ENCODE data around the gene PDE11A.

PDE11A gene

GRCh38 chr2:177731384-177731783, 341.2 kb downstream of the PDE11A start:
- Histone ChIP-seq H3K9ac (ENCODE audit: low read length) (no peak overlapping the region), H3K27ac (ENCODE audit: low read depth, low read length) (no peak overlapping the region), H3K79me2 (ENCODE audit: insufficient read depth, low read length) (no peaks in the 10 kb centered on the region), H3K4me2 (ENCODE audit: low read depth, low read length, poor library complexity, severe bottlenecking) (no peak overlapping the region), H3K9me2 (replicated peaks; ENCODE audit: insufficient read depth, low read length) (no peaks in the 10 kb centered on the region), H3K4me3 (ENCODE audit: insufficient read depth, low read length, poor library complexity, severe bottlenecking) (no peak overlapping the region), H3K27me3 (ENCODE audit: low read length) (no peaks in the 10 kb centered on the region), H2AFZ (ENCODE audit: low read depth, low read length, severe bottlenecking) (no peak overlapping the region), H4K20me1 (ENCODE audit: low read depth, low read length) (no peaks in the 10 kb centered on the region), H3F3A (ENCODE audit: insufficient read depth) (no peaks in the 10 kb centered on the region), H3K36me3 (ENCODE audit: low read length) (no peaks in the 10 kb centered on the region), H3K9me3 (ENCODE audit: insufficient read depth, low read length) (no peaks in the 10 kb centered on the region)
- no peak for TF ChIP-seq CTCF (IDR thresholded peaks at IDR 0.05; ENCODE audit: insufficient read depth, low read length, poor library complexity, severe bottlenecking)
- no peak for TF ChIP-seq EZH2phosphoT487 (conservative IDR thresholded peaks at IDR 0.05; ENCODE audit: low read length)

- TF ChIP-seq EZH2phosphoT487 (conservative IDR thresholded peaks at IDR 0.05; ENCODE audit: low read length) (no peak), CTCF (IDR thresholded peaks at IDR 0.05; ENCODE audit: insufficient read depth, low read length, poor library complexity, severe bottlenecking) (no peak)
- Histone ChIP-seq H3K79me2 (ENCODE audit: insufficient read depth, low read length) (no peaks in the 10 kb centered on the region), H2AFZ (ENCODE audit: low read depth, low read length, severe bottlenecking) (no peak overlapping the region), H3K9me2 (replicated peaks; ENCODE audit: insufficient read depth, low read length) (no peaks in the 10 kb centered on the region), H3K27ac (ENCODE audit: low read depth, low read length) (no peak overlapping the region), H3K4me3 (ENCODE audit: insufficient read depth, low read length, poor library complexity, severe bottlenecking) (no peak overlapping the region), H4K20me1 (ENCODE audit: low read depth, low read length) (no peaks in the 10 kb centered on the region), H3K9me3 (ENCODE audit: insufficient read depth, low read length) (no peaks in the 10 kb centered on the region), H3K36me3 (ENCODE audit: low read length) (no peaks in the 10 kb centered on the region), H3K9ac (ENCODE audit: low read length) (no peak overlapping the region), H3K27me3 (ENCODE audit: low read length) (no peaks in the 10 kb centered on the region), H3K4me2 (ENCODE audit: low read depth, low read length, poor library complexity, severe bottlenecking) (no peak overlapping the region), H3F3A (ENCODE audit: insufficient read depth) (no peaks in the 10 kb centered on the region)
Observed at GRCh38 chr2:177730792-177731191, 341.8 kb downstream of the PDE11A start.

GRCh38 chr2:177730363-177730762, 342.2 kb downstream of the PDE11A start:
- H3K27ac ChIP-seq (ENCODE audit: low read depth, low read length): no peak overlapping the region
- no peaks in the 10 kb centered on the region for H3K27me3 ChIP-seq (ENCODE audit: low read length)
- no peaks in the 10 kb centered on the region for H3F3A ChIP-seq (ENCODE audit: insufficient read depth)
- no peaks in the 10 kb centered on the region for H3K79me2 ChIP-seq (ENCODE audit: insufficient read depth, low read length)
- H3K9ac ChIP-seq (ENCODE audit: low read length): no peak overlapping the region
- no peaks in the 10 kb centered on the region for H3K9me3 ChIP-seq (ENCODE audit: insufficient read depth, low read length)
- TF ChIP-seq EZH2phosphoT487 (conservative IDR thresholded peaks at IDR 0.05; ENCODE audit: low read length) (no peak), CTCF (IDR thresholded peaks at IDR 0.05; ENCODE audit: insufficient read depth, low read length, poor library complexity, severe bottlenecking) (no peak)
- H2AFZ ChIP-seq (ENCODE audit: low read depth, low read length, severe bottlenecking): no peak overlapping the region
- H3K36me3 ChIP-seq (ENCODE audit: low read length): no peaks in the 10 kb centered on the region
- no peak overlapping the region for H3K4me2 ChIP-seq (ENCODE audit: low read depth, low read length, poor library complexity, severe bottlenecking)
- no peaks in the 10 kb centered on the region for H4K20me1 ChIP-seq (ENCODE audit: low read depth, low read length)
- H3K9me2 ChIP-seq (replicated peaks; ENCODE audit: insufficient read depth, low read length): no peaks in the 10 kb centered on the region
- H3K4me3 ChIP-seq (ENCODE audit: insufficient read depth, low read length, poor library complexity, severe bottlenecking): no peak overlapping the region

Measured in SU-DHL-6 (cell line).